HG02973 (cell line): ENCODE results near the gene PGGHG.
"Not testable (repeated sequence)": the region's sequence is repeated elsewhere in the genome, so short reads cannot be mapped to it uniquely, and the experiment has no call there.

Experiments
- ATAC-seq: cut with Tn5 transposase; IDR thresholded peaks from one replicate; pipeline ENCODE4 v1.9.1; 2021; ENCODE audit warnings: moderate library complexity; ENCODE audit not compliant: unreplicated experiment

The PGGHG gene

DNA sequence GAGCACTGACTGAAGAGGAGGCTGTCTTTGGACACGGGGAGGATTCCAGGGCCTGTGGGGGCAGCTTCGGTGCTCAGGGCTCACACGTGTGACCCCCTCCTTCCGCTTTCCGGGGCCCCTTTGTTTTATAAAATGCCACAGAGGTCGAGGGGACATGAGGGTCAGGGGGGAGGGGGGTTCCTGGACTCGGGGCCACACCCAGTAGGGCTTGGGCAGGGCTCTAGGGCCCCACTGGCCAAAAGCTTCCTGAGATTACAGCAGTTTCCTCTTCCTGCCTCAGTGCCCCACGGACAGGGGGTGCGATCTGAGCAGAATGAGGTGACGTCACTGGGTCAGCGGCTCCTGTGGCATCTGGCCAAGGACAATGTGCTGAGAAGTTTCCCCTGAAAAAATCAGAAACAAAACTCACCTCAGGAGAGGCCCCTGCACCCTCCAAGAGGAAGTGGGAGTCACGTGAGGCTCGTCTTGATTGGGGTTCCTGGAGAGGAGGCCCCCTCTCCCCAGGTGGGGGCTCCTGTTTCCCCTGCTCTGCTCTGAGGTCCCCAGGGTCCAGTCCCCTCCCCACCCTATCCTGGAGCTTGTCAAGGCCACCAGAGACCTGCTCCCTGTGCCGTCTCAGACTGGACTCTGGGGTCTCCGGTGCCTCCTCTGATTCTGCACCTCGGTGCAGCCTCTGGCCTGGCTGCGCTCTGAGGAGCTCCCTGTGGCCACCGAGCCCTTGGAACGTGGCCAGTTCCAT, 38.1 kb downstream of the PGGHG start:
- peak; percentile 68 for ATAC-seq

- ATAC-seq, result no peak
Observed at GRCh38 chr11:327581-327923, 38.6 kb downstream of the PGGHG start.

DNA sequence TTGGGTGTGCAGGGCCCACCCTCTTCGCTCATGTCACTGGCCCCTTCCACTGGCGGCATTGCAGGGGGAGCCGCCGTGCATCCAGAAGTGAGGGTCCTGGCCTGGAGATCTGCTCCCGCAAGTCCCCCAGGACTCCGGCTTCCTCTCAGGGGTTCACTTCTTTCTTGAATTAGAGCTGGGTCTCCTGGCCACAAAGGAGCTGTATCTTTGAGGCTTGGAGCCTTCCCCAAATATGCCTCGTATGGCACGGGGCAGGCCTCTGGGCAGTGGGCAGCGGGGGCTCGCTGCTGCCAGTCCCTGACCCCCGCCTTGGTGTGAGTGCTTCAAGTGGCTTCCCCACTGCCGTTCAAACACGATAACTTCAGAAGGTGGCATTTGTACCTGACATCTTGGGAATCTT, 39.1 kb downstream of the PGGHG start:
- no peak for ATAC-seq

GRCh38 chr11:328516-329100, 39.7 kb downstream of the PGGHG start:
- not testable (repeated sequence) for ATAC-seq

GRCh38 chr11:329886-330253, 40.9 kb downstream of the PGGHG start:
- ATAC-seq, result no peak

DNA sequence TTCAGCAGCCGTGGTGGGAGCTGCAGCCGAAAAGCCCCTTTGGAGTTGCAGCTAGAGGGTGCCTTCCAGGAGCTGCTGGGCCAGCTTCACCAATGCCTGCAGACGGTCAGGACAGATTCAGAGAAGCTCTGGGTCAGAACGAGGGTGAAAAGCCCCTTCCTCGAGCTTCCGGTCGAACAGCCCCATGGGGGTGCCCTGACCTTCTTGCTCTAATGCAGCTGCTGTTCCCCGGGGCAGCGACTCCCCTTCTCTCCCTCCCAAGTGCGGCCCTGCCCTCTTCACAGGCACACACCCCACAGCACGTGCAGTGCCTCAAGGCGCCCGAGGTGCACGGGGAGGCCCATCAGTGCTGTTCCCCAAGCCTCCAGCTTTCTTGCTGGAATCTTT, 41.4 kb downstream of the PGGHG start:
- no peak for ATAC-seq

- no peak for ATAC-seq
Observed at GRCh38 chr11:330694-331357, 41.9 kb downstream of the PGGHG start.

- no peak for ATAC-seq
Observed at GRCh38 chr11:331358-332060, 42.6 kb downstream of the PGGHG start.

DNA sequence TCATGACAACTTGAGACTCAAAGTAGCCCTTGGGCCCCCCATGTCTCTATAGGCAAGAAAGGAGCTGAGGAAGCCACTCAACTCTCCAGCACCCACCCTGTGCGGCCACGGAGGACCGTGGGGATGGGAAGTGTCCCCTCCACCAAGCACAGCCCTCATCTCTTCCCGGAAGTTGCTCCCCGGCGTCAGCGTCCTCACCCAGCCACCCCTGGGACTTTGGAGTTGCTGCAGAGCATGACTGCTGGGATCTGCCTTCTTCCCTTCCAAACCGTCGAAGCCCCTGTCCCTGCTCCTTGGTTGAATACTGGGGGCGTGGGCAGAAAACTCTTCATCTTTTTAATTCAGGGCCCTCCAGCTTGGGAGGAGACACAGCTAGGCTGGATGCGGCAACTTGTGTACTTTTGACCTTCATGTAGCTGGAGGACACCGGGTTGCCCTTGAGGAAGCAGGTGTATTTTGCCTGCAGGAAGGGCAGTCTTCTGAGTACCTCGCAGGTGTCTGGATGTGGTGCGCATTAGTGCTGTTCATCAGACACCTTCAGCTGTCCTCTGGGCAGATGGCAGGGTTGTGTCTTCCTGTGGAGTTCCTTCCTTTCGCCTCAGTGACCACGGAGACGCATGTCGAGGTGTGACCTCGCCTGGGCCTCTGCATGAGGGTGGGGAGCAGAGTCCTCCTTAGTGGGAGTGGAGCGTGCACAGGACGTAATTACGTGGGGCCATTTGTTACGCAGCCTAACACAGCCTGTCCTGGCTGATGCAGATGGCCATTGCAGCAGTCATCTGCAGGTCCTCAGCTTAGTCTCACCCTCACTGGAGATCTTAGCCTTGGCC, 43.9 kb downstream of the PGGHG start:
- no peak for ATAC-seq

DNA sequence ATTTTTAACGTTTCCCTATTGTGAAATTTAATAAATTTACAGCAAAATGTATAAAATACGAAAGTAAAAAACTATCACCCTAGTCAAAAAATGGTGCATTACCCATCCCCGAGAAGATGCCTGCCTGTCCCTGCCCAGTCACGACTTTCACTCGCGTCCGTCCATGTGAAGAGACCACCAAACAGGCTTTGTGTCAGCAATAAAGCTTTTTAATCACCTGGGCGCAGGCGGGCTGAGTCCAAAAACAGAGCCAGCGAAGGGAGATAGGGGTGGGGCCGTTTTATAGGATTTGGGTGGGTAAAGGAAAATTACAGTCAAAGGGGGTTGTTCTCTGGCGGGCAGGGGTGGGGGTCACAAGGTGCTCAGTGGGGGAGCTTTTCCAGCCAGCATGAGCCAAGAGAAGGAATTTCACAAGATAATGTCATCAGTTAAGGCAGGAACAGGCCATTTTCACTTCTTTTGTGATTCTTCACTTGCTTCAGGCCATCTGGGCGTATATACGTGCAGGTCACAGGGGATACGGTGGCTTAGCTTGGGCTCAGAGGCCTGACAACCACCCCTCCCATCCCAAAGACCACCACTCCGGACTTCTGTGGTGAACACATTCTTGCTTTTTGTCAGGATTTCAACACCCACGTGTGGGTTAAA, 44.8 kb downstream of the PGGHG start:
- not testable (repeated sequence) for ATAC-seq

- ATAC-seq, result no peak
Observed at GRCh38 chr11:334264-334994, 45.5 kb downstream of the PGGHG start.

DNA sequence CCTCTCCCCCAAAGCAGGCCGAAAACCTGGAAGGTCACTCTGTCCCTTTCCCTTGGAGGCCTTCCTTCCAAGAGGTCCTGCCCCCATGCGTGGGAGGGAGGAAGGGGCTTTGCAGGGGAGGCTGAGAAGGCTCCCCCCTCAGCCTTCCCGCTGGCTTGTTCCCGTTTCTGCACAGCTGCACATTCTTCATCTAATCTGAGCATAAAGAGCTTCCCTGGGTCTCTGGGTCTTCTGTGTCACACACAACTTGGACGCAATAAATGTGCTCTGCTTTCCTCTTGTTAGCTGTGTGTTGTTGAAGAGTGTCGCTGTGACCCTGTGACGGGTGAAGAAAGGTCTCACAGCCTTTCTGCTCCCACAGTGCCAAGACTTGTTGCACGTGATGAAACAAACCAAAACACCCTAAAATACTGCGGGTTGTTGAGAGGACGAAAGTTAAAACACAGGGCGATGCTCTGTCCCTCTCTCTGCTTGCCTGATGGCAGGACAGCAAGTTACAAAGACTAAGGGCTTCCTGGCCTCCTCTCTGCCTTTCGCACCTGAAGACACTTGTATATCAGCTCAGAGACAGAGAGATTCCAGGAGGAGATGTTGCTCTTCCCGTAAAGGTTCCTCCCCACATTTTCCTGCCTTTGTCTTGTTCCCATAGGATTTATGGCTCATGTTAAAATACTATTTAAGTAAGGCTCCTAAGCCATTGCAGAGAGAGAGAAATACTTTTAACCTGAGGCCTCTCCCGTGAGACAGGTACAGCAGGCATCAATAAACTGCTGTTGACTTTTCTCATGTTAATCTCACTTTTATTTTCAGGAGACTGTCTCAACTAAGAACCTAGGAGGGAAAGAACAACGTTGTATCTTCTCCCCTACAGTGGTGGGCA, 47.1 kb downstream of the PGGHG start:
- ATAC-seq, result no peak

GRCh38 chr11:336659-337198, 47.8 kb downstream of the PGGHG start:
- ATAC-seq, result no peak

DNA sequence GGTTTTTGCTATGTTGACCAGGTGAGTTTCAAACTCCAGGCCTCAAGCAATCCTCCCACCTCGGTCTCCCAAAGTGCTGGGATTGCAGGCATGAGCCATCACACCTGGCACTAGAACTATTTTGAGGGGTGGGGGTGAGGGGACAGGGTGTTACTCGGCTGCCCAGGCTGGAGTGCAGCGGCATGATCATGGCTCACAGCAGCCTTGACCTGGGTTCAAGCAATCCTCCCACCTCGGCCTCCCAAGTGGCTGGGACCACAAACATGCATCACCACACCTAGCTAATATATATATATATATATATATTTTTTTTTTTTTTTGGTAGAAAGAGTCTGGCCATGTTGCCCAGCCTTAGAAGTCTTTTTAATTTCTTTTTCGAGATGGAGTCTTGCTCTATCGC, 48.8 kb downstream of the PGGHG start:
- ATAC-seq, result no peak

DNA sequence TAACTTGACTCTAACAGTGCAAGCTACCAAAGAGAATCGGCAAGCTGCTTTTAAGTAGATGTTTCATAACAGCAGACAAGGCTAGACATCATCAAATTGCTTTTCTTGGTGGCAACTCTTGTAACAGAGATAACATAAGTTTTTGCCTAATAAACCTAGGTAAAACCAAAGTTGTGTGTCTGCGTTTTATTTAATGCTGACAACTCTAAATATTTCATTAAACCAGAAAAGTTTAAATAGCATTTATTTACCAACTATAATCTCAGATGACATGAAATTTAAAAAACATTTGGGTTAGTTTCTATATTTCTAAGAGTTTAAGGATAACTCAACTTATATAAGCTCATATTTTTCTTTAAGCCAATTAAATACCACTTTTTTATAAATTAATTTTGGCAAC, 51.0 kb downstream of the PGGHG start:
- no peak for ATAC-seq

DNA sequence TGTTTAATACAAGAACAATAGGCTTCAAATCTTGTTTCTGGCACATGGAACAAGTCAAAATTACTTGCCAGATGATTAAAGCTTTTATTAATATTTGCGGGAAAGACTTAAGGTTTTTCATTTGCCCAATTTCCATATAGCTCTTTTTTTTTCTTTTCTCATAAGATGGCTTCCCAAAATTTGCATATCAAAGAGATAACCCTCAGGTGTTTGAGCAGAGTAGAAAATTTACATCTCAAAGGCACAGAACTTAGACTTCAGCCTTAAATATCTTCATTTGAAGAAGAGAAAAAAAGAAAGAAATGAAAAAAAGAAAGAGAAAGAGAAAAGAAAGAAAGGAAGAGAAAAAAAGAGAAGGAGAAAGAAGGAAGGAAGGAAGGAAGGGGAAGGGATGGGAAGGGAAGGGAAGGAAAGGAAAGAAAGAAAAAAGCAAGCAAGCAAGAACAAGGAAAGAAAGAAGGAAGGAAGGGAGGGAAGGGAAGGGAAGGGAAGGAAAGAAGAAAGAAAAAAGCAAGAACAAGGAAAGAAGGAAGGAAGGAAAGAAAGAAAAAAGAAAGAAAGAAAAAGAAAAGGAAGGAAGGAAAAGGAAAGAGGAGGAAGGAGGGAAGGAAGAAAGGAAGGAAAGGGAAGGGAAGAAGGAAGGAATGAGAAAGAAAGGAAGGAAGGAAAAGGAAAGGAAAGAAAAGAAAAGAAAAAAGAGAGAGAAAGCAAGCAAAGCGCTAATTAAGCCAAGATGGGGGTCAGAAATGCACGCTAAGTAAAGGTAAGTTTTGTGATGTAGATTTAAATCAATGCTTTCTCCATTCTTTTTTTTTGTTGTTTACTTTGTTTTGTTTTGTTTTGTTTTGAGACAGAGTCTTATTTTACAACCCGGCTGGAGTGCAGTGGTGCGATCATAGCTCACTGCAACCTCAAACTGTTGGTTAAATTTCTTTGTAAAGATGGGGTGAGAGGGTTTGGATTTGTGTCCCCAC, 51.9 kb downstream of the PGGHG start:
- no peak for ATAC-seq

- ATAC-seq, result no peak
Observed at GRCh38 chr11:342328-342727, 53.4 kb downstream of the PGGHG start.
